AG09309 (cell line): ENCODE results near the gene PROSER3.

ENCODE experiments used
- DNase-seq: peaks from one replicate; pipeline ENCODE4 v3.0.0-alpha.2; 2010; ENCODE audit warnings: low read depth
- H3K4me3 ChIP-seq: 2 replicates; pipeline ENCODE4 v1.5.1; 2011; ENCODE audit warnings: mild to moderate bottlenecking, low read depth, low read length, moderate library complexity; ENCODE audit not compliant: control insufficient read depth
- TF ChIP-seq, protein P1 (sequence below): IDR thresholded peaks from 2 replicates; pipeline ENCODE4 v1.5.1; 2011; ENCODE audit warnings: mild to moderate bottlenecking, low read depth, low read length, inconsistent platforms; ENCODE audit not compliant: insufficient read depth, control insufficient read depth; ENCODE audit errors: missing control alignments

PROSER3 gene

GRCh38 chr19:35713904-35714495, 44.0 kb upstream of the PROSER3 start:
- no peak for DNase-seq
- TF ChIP-seq, protein P1, sequence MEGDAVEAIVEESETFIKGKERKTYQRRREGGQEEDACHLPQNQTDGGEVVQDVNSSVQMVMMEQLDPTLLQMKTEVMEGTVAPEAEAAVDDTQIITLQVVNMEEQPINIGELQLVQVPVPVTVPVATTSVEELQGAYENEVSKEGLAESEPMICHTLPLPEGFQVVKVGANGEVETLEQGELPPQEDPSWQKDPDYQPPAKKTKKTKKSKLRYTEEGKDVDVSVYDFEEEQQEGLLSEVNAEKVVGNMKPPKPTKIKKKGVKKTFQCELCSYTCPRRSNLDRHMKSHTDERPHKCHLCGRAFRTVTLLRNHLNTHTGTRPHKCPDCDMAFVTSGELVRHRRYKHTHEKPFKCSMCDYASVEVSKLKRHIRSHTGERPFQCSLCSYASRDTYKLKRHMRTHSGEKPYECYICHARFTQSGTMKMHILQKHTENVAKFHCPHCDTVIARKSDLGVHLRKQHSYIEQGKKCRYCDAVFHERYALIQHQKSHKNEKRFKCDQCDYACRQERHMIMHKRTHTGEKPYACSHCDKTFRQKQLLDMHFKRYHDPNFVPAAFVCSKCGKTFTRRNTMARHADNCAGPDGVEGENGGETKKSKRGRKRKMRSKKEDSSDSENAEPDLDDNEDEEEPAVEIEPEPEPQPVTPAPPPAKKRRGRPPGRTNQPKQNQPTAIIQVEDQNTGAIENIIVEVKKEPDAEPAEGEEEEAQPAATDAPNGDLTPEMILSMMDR: no peak
- H3K4me3 ChIP-seq: no peak overlapping the region

- DNase-seq: no peak
- TF ChIP-seq, protein P1: no peak
- no peak overlapping the region for H3K4me3 ChIP-seq
Observed at GRCh38 chr19:35714601-35715354, 43.2 kb upstream of the PROSER3 start.

- DNase-seq: no peak
- H3K4me3 ChIP-seq: no peak overlapping the region
Observed at GRCh38 chr19:35715355-35715809, 42.6 kb upstream of the PROSER3 start.

GRCh38 chr19:35715981-35716800, 41.8 kb upstream of the PROSER3 start:
- H3K4me3 ChIP-seq: peak overlapping the region; percentile 94
- TF ChIP-seq, protein P1: no peak
- DNase-seq: no peak

More at GRCh38 chr19:35715355-35715809, 42.6 kb upstream of the PROSER3 start:
- TF ChIP-seq, protein P1: no peak

DNA sequence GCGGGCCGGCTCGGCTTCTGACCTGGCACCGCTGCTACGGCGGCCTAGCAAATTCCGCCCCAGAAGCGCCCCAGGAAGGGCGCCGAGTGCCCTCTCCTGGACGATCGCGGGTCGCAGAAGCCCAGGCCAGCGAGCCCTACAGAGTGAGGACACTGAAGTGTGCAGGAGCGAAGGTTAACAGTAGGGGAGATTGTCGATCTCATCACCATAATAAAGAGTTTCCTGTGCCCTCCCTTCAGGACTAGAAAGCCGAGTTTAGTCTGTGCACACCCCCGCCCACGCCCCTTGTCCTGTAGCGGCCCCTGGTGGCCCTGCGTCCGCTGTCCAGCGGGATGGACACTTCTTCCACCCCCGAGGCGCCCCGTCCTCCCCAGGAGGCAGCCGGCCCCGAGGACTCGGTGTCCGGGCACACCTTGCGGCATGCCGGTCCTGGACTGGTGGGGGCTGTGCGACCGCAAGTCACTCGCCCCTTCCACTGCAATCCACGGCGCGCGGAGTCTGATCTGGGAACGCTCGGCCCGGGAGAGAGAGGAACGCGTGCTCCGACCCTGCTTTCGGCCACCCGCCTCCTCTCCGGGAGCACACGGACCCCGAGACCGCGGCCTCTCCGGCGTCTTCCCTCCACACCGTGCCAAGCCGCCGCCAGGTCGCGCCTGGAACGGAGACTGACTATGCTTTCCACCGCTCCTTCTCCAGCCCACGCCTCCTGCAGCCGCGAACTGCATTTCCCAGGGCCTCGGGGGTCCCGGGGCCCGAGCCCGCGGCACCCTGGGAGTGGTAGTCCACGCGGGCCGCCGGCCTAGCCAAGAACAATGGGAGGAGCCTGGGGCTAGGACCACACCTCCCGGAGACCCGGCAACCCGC, 40.9 kb upstream of the PROSER3 start:
- DNase-seq: peak; percentile 33

More for the DNA sequence above, 40.9 kb upstream of the PROSER3 start:
- H3K4me3 ChIP-seq: peak overlapping the region; percentile 94
- TF ChIP-seq, protein P1: peak; percentile 91
